GM12891 (cell line): ENCODE measurements around the gene CDH22.

Experiments
- PAX5 ChIP-seq: IDR thresholded peaks from 2 replicates; pipeline ENCODE4 v1.6.1; 2011; ENCODE audit warnings: low read length, moderate library complexity, mild to moderate bottlenecking; ENCODE audit not compliant: insufficient read depth, severe bottlenecking
- POLR2A ChIP-seq: IDR thresholded peaks from 2 replicates; pipeline ENCODE4 v1.6.1; 2011; ENCODE audit warnings: low read depth, low read length, control low read depth
- POLR2AphosphoS5 ChIP-seq: IDR thresholded peaks from 2 replicates; pipeline ENCODE4 v1.6.1; 2011; ENCODE audit warnings: low read depth, low read length, control low read depth
- POU2F2 ChIP-seq: IDR thresholded peaks from 2 replicates; pipeline ENCODE4 v1.6.1; 2011; ENCODE audit warnings: low read depth, mild to moderate bottlenecking, control low read depth, low read length, moderate library complexity
- SPI1 ChIP-seq: IDR thresholded peaks from 2 replicates; pipeline ENCODE4 v1.6.1; 2011; ENCODE audit warnings: low read depth, low read length, control low read depth
- TAF1 ChIP-seq: IDR thresholded peaks from 2 replicates; pipeline ENCODE4 v1.6.1; 2011; ENCODE audit warnings: low read depth, low read length, control low read depth

- TF ChIP-seq POLR2A (no peak), POU2F2 (no peak), POLR2AphosphoS5 (no peak), SPI1 (no peak), PAX5 (no peak), TAF1 (no peak)
Observed at GRCh38 chr20:46151936-46152335, 156.4 kb downstream of the CDH22 start.
